CD14-positive monocyte (primary cell): ENCODE data around the gene EML1. TPM values are rescaled to one million over a fixed set of nuclear protein-coding genes. Genes with fewer than 3 reads are reported as not detected.

Experiments
- DNase-seq, 3 donors: peaks; one replicate each; pipeline ENCODE4 v3.0.0-alpha.2; 2011 to 2022
- H2AFZ ChIP-seq: 2 replicates; pipeline ENCODE4 v1.6.0; 2012; ENCODE audit warnings: mild to moderate bottlenecking, low read depth, low read length, inconsistent platforms; ENCODE audit not compliant: insufficient read depth, poor library complexity, severe bottlenecking
- H3K27ac ChIP-seq, 2 donors: 1 replicate in 1 of 2; 2 replicates in 1 of 2; pipeline ENCODE4 v1.5.1; 2012 to 2013; ENCODE audit warnings: low read length in 2 of 2, control low read depth in 1 of 2, inconsistent platforms in 1 of 2, low read depth in 1 of 2, mild to moderate bottlenecking in 1 of 2
- H3K27me3 ChIP-seq, 2 donors: one replicate each; pipeline versions ENCODE4 v1.6.0 to v1.6.1; 2011 to 2013; ENCODE audit warnings: low read length in 2 of 2; ENCODE audit not compliant: control insufficient read depth in 2 of 2, insufficient read depth in 2 of 2
- H3K36me3 ChIP-seq, 2 donors: replicated peaks in 1 of 2; 1 replicate in 1 of 2; 2 replicates in 1 of 2; pipeline versions ENCODE4 v1.5.1 to v1.6.1; 2012 to 2013; ENCODE audit warnings: low read length in 2 of 2, control low read depth in 1 of 2, inconsistent platforms in 1 of 2, mild to moderate bottlenecking in 1 of 2; ENCODE audit not compliant: insufficient read depth in 2 of 2, control insufficient read depth in 1 of 2
- H3K4me1 ChIP-seq, 2 donors: 1 replicate in 1 of 2; 2 replicates in 1 of 2; pipeline versions ENCODE4 v1.5.1 to v1.6.1; 2012 to 2013; ENCODE audit warnings: low read length in 2 of 2, control low read depth in 1 of 2, inconsistent platforms in 1 of 2, mild to moderate bottlenecking in 1 of 2, moderate library complexity in 1 of 2; ENCODE audit not compliant: insufficient read depth in 2 of 2, control insufficient read depth in 1 of 2
- H3K4me2 ChIP-seq: replicated peaks from 2 replicates; pipeline ENCODE3; 2012; ENCODE audit warnings: low read length, moderate library complexity, mild to moderate bottlenecking; ENCODE audit not compliant: poor library complexity, severe bottlenecking; ENCODE audit errors: extremely low read depth
- H3K4me3 ChIP-seq, 3 experiments: fragments of 200-600 bp in 1 of 3; sonication (generic) in 1 of 3; replicated peaks in 1 of 3; 1 replicate in 2 of 3; 2 replicates in 1 of 3; pipeline ENCODE4 v1.5.1; 2011 to 2013; ENCODE audit warnings: low read length in 3 of 3, mild to moderate bottlenecking in 3 of 3, control low read depth in 2 of 3, low read depth in 2 of 3, inconsistent platforms in 1 of 3, moderate library complexity in 1 of 3
- H3K79me2 ChIP-seq: 2 replicates; pipeline ENCODE4 v1.6.0; 2012; ENCODE audit warnings: mild to moderate bottlenecking, control low read depth, inconsistent platforms, low read length, moderate library complexity; ENCODE audit not compliant: insufficient read depth
- H3K9ac ChIP-seq: 2 replicates; pipeline ENCODE4 v1.6.0; 2017; ENCODE audit warnings: low read length, mild to moderate bottlenecking; ENCODE audit not compliant: insufficient read depth, poor library complexity, severe bottlenecking
- H3K9me3 ChIP-seq, 2 donors: replicated peaks in 1 of 2; 1 replicate in 1 of 2; 2 replicates in 1 of 2; pipeline versions ENCODE4 v1.5.1 to v1.6.1; 2012 to 2013; ENCODE audit warnings: low read length in 2 of 2, control low read depth in 1 of 2; ENCODE audit not compliant: control insufficient read depth in 1 of 2, insufficient read depth in 1 of 2
- H4K20me1 ChIP-seq: 2 replicates; pipeline ENCODE4 v1.6.0; 2012; ENCODE audit warnings: mild to moderate bottlenecking, low read length, control low read depth, moderate library complexity; ENCODE audit not compliant: insufficient read depth
- H3K27ac Mint-ChIP-seq, 7 donors: one replicate each; pipeline ENCODE4 v1.8.0; 2020; ENCODE audit warnings: mild to moderate bottlenecking in 7 of 7, mixed read lengths in 7 of 7, moderate library complexity in 6 of 7, inconsistent platforms in 2 of 7
- H3K27me3 Mint-ChIP-seq, 3 donors: one replicate each; pipeline ENCODE4 v1.8.0; 2021 to 2022; ENCODE audit warnings: low read depth in 3 of 3, mild to moderate bottlenecking in 3 of 3, mixed read lengths in 3 of 3, moderate library complexity in 3 of 3, inconsistent platforms in 1 of 3
- H3K36me3 Mint-ChIP-seq, 2 donors: one replicate each; pipeline ENCODE4 v1.8.0; 2020; ENCODE audit warnings: mixed read lengths in 2 of 2, inconsistent platforms in 1 of 2, mild to moderate bottlenecking in 1 of 2
- H3K4me1 Mint-ChIP-seq: one replicate; pipeline ENCODE4 v1.8.0; 2020; ENCODE audit warnings: mild to moderate bottlenecking, mixed read lengths
- H3K4me3 Mint-ChIP-seq, 2 donors: one replicate each; pipeline ENCODE4 v1.8.0; 2020; ENCODE audit warnings: mild to moderate bottlenecking in 2 of 2, mixed read lengths in 2 of 2, moderate library complexity in 1 of 2
- H3K9me3 Mint-ChIP-seq, 7 donors: one replicate each; pipeline ENCODE4 v1.8.0; 2020 to 2022; ENCODE audit warnings: mixed read lengths in 7 of 7, mild to moderate bottlenecking in 6 of 7, moderate library complexity in 6 of 7, inconsistent platforms in 2 of 7
- CTCF ChIP-seq: fragments of 200-600 bp; IDR thresholded peaks from one replicate; pipeline ENCODE4 v1.8.0; 2022; ENCODE audit warnings: antibody characterized with exemption, mild to moderate bottlenecking
- WGBS: methylation state at CpG from one replicate; pipeline ENCODE4 v1.1.5; 2013; ENCODE audit warnings: missing lambda C conversion rate; ENCODE audit not compliant: insufficient coverage; 5-methylcytosine and 5-hydroxymethylcytosine counted together
- intact Hi-C, 2 donors: fragments of 100-400 bp; cut with micrococcal nuclease; formaldehyde crosslinking; loops; one replicate each; pipeline versions ENCODE4 v1.15.0 to v1.15.1; 2023
- polyA plus RNA-seq, 3 donors: library from polyadenylated mRNA; depleted of rRNA in 1 of 3; unstranded in 2 of 3; stranded (reverse) in 1 of 3; fragments of 300-500 nt in 2 of 3; fragments of >200 nt in 1 of 3; fragmentation: Illumina TruSeq in 2 of 3; gene quantifications; 1 replicate in 2 of 3; 2 replicates in 1 of 3; pipeline ENCODE4 v1.2.3, GENCODE V29; 2012 to 2021

Gene EML1
- polyA plus RNA-seq, 3 donors = not detected

- no peak overlapping the region for H3K9ac ChIP-seq
- no peak for DNase-seq
- no peaks in the 10 kb centered on the region for H3K9me3 ChIP-seq
- H3K79me2 ChIP-seq = no peaks in the 10 kb centered on the region
- peaks cover 17% of the 10 kb centered on the region for H3K4me1 Mint-ChIP-seq
- H3K4me3 Mint-ChIP-seq = no peak overlapping the region
- no peaks in the 10 kb centered on the region for H4K20me1 ChIP-seq
- no peaks in the 10 kb centered on the region for H3K36me3 Mint-ChIP-seq
- H3K4me1 ChIP-seq = peaks cover 9 to 18% of the 10 kb centered on the region in 2 donors
- H3K27ac Mint-ChIP-seq = no peak overlapping the region
- 95% methylated on average over 7 of the region's 9 CpGs for WGBS
- peaks cover 0 to 2% (median 0%) of the 10 kb centered on the region in 7 donors for H3K9me3 Mint-ChIP-seq
- H3K4me2 ChIP-seq = no peak overlapping the region
- H2AFZ ChIP-seq = no peak overlapping the region
- H3K36me3 ChIP-seq = no peaks in the 10 kb centered on the region
- H3K27me3 ChIP-seq = peaks cover 0 to 16% of the 10 kb centered on the region in 2 donors
- intact Hi-C loops = no loop called here
- H3K27ac ChIP-seq = no peak overlapping the region
- H3K4me3 ChIP-seq = no peak overlapping the region
- peaks cover 18 to 33% (median 33%) of the 10 kb centered on the region in 3 donors for H3K27me3 Mint-ChIP-seq
- no peak for TF ChIP-seq CTCF
Observed at GRCh38 chr14:99943620-99944019, 150.4 kb downstream of the EML1 start.

GRCh38 chr14:99944241-99944651 is 151.0 kb downstream of the EML1 start:
- TF ChIP-seq CTCF = no peak

More at GRCh38 chr14:99944241-99944651, 151.0 kb downstream of the EML1 start:
- H4K20me1 ChIP-seq = no peaks in the 10 kb centered on the region
- H3K4me2 ChIP-seq = no peak overlapping the region
- peaks cover 0 to 16% of the 10 kb centered on the region in 2 donors for H3K27me3 ChIP-seq
- no peak overlapping the region for H3K4me3 ChIP-seq
- no peak overlapping the region for H3K27ac ChIP-seq
- no peak for DNase-seq
- H3K79me2 ChIP-seq = no peaks in the 10 kb centered on the region
- H3K4me1 ChIP-seq = peaks cover 9 to 18% of the 10 kb centered on the region in 2 donors
- no peak overlapping the region for H3K9ac ChIP-seq
- H3K9me3 Mint-ChIP-seq = peaks cover 0 to 2% (median 0%) of the 10 kb centered on the region in 7 donors
- H3K27ac Mint-ChIP-seq = no peak overlapping the region
- no peaks in the 10 kb centered on the region for H3K9me3 ChIP-seq
- WGBS = 94% methylated on average over 8 of the region's 13 CpGs
- H3K4me1 Mint-ChIP-seq = peaks cover 19% of the 10 kb centered on the region
- H3K36me3 Mint-ChIP-seq = no peaks in the 10 kb centered on the region
- H3K27me3 Mint-ChIP-seq = peaks cover 16 to 35% (median 33%) of the 10 kb centered on the region in 3 donors
- H3K4me3 Mint-ChIP-seq = no peak overlapping the region
- no peaks in the 10 kb centered on the region for H3K36me3 ChIP-seq
- no peak overlapping the region for H2AFZ ChIP-seq
- intact Hi-C loops = no loop called here
